NCI-H1417 treated with DMSO at 0.1 percent for 48 hours (cell line): ENCODE measurements around the gene RAB4A.

ENCODE experiments used
- DNase-seq: peaks from one replicate; lab custom pipeline; 2025; lab: John Stamatoyannopoulos, UW

The RAB4A gene, protein sequence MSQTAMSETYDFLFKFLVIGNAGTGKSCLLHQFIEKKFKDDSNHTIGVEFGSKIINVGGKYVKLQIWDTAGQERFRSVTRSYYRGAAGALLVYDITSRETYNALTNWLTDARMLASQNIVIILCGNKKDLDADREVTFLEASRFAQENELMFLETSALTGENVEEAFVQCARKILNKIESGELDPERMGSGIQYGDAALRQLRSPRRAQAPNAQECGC

GRCh38 chr1:229270547-229271447, at the start of gene RAB4A:
TSS of gene RAB4A (plus strand) at chr1:229271111. CDS start at chr1:229271340, 229 bp downstream.
- peak; percentile 76 for DNase-seq

DNA sequence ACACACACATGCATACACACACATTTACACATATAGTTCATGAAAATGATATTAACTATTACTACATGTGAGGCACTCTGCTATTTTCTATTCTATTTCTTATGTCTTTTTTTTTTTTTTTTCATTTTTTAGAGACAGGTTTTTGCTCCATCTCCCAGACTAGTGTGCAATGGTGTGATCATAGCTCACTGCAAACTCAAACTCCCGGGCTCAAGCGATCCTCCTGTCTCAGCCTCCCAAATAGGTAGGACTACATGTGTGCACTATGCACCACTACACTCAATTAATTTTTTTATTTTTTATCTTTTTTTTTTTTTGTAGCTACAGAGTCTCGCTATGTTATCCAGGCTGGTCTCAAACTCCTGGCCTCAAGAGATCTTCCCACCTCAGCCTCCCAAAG, 48.8 kb upstream of the RAB4A start:
- no peak for DNase-seq

DNA sequence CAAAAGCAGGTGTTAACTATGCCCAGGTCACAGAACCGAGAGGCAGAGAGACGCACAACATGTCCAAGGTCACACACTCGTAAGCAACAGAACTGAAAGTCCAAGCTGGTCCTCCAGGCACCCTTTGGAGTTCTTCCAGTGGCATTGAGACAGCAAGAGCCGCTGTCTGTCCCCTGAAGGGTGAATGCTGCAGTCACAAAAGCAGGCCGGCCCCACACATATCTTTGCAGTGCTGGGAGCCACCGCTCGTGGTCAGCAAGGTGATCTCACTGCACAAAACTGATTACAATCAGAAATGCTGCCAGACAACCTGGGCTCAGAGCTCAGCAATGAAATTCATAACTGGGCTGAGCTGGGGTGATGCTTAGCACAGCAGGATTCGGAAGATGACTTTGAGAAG, 47.4 kb upstream of the RAB4A start:
- no peak for DNase-seq

- DNase-seq, result no peak
These were observed 46.6 kb upstream of the RAB4A start for GRCh38 chr1:229224308-229224707.

GRCh38 chr1:229225331-229225782, 45.6 kb upstream of the RAB4A start:
- no peak for DNase-seq

- no peak for DNase-seq
These were observed 44.1 kb upstream of the RAB4A start for GRCh38 chr1:229226796-229227195.

DNA sequence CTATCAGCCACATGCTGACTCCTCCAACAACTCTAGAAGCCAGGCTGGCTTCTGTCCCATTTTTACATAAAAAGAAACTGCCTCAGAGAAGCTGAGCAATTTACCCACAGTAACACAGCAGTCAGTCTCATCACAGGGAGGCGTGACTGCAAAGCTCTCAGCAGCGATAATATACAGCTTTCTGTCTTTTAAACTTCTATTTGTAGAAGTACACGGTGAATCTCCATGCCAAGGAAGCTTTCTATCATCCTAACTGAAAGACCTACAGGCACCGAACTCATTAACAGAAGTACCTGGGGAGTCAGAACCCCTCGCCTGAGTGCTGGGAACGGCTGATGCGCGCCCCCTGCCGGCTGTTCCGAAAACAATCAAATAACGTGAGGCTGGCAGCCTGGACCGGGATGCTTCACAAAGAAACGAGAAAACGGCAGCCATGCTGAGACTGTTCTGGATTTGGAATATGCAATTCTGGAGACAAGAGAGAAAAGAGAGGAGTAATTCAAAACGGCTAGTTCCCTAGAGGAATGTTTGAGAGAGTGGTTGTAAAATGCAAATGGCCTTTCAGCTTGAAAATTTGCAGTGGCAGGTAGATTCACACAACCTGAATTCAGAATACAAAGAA, 43.5 kb upstream of the RAB4A start:
- DNase-seq, result peak; percentile 33

DNA sequence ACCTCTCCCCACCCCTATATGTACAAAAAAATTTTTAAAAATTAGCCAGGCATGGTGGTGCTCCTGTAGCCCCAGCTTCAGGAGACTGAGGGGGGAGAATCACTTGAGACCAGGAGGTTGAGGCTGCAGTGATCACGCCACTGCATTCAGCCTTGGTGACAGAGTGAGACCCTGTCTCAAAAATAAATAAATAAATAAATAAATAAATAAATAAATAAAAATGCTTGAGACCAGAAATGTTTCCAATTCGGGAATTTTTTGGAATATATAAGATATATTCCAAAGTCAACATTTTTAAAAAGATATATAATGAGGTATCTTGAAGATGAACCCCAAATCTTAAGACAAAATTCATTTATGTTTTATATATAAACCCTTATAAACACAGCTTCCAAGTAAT, 42.4 kb upstream of the RAB4A start:
- no peak for DNase-seq

GRCh38 chr1:229229137-229229720, 41.7 kb upstream of the RAB4A start:
- DNase-seq, result no peak

- DNase-seq, result no peak
These were observed 41.2 kb upstream of the RAB4A start for GRCh38 chr1:229229721-229230139.

DNA sequence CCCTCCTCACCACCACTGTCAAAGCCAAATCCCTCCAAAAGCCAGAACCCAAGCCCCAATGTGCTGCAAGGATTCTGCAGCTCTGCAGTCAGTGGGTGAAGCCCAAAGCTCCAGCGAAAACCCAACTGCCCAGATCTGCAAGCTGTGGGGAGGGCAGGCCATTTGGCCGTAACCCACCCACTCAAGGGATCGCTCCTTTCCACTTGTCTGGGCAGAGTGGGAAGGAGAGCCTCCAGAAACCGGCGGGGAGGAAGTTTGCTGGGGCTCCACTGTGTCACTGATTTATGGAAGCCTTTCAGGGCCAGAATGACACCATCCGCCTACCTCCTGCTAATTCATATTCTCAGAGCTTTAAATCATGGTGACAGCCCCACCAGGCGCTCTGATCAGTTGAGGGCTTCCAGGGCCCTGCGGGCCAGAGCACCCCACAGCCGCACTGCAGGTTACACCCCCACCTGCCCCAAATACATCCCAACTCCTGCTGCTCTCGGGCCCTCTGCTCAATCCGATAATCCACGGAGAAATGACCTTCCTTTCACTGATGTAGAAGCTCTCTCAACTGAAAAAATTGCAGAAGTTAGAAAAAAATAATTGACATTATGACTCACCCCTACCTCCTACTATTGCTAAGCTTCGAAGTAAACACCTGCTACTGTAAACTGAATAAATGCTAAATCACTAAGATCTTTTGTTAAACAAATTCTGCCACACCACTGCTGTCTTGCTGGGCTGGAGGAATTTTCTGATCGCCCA, 40.6 kb upstream of the RAB4A start:
- DNase-seq, result no peak

DNA sequence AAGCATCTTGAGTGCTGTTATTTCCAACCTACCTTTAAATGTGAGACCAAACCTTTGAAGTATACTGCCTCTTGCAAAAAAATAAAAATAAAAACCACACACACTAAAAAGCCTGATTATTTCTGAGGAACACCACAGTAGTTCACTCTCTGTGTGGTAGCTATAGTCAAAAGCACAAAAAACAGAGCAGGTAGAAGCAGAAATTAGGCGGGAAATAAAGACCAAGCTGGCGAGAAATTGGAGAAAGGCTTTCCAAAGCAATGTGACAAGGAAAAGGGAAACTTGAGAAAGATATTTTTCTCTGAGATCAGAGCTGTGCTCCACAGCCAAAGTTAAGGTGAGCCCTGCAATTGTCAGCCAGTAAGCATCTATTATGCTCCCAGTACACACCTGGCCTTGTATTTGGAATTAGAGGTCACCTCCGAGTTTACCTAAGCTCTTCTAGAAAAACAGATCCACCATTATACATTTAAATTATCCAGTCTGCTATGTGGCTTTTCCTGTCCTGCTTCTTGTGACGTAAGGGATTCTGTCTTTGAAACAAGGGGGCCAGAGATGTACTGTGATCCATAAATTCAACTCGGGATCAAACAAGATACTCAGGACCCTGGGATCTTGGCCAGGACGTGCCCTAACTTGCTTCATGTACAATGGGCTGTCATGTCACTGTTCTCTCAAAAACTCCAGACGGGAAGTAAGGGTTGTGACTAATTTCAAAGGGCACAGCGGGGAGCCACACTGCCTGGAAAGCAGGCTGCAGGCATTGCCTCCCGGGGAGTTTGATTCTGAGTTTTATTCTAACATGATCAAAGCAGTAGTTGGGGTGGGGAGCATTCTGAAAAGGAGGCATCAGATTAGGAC, 39.8 kb upstream of the RAB4A start:
- DNase-seq, result peak; percentile 40

GRCh38 chr1:229231754-229232119, 39.2 kb upstream of the RAB4A start:
- DNase-seq, result no peak

GRCh38 chr1:229234870-229235472, 35.9 kb upstream of the RAB4A start:
- no peak for DNase-seq

DNA sequence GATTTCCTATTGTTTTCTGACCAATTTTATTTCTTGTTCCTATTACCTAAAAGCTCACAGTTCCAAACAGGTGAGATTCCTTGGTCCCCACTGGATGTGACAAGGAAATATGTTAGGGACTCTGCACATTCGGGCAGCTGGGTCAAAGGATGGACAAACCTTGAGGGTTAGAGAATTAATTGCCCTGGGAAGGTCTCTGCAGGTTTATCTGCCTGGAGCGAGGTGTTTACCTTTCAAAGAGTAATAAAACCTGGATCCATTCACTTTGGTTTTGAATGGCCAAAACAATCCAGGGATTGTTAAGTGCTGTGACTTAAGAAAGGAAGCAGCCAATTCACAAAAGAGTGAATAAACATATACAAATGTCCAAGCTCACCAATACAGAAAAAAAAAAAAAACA, 33.6 kb upstream of the RAB4A start:
- DNase-seq, result no peak

DNA sequence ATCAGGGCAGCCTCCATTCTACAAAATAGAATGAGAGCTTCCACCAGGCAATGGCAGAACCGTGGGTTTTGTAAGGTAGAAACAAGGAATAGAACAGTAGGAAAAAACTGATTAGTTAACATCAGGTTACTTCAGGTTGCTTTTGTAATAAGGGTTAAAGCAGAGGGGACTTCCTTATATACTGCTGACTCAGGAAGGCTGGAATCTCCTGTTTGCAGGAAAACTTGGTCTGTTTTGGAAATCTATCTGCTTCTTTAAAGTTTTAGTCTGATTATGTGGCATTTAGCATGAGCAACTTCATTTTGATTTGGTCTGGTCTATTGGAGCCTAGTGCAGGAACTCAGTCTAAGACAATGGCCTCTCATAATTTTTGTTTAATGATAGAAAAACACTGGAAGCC, 32.7 kb upstream of the RAB4A start:
- DNase-seq, result no peak

- no peak for DNase-seq
These were observed 32.1 kb upstream of the RAB4A start for GRCh38 chr1:229238674-229239415.

- DNase-seq, result no peak
These were observed 30.4 kb upstream of the RAB4A start for GRCh38 chr1:229240532-229240931.

DNA sequence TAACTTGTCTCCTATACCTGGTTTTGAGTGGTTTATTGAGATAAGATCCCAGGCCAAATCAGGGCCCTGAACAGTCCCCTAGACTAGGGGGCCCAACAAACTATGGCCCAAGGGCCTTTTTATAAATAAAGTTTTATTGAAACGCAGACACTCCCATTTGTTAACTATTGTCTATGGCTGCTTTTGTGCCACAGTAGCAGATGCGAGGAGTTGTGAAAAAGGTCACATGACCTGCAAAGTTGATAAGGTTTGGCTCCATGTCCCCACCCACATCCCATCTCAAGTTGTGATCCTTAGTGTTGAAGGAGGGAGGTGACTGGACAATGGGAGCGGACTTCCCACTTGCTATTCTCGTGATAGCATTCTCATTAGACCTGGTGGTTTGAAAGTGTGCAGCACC, 29.5 kb upstream of the RAB4A start:
- DNase-seq, result no peak

DNA sequence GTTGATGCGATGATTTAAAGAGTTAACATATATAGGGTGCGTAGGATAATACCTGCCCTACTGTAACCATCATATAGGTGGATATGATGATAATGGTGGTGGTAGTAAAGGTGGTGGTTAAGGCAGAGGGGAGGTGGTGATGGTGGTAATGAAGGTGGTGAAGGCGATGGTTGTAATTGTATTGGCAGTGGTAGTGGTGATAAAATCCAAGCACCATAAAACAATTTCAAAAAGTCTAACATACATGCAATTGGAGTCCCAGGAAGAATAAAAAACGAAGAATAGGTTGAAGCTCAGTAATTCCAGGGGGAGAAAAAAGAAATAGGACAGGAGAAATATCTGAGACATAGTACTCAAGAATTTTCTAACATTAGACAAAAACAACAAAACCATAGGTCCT, 27.3 kb upstream of the RAB4A start:
- no peak for DNase-seq
